H1 (cell line): Measurements from ENCODE around the gene KRT72. TPM values are rescaled to one million over a fixed set of nuclear protein-coding genes. Genes with fewer than 3 reads are reported as not detected.

ENCODE experiments used
- CTCF ChIA-PET: fragments of 300-600 bp; sonication (Branson Sonifier 250); formaldehyde crosslinking; loops from one replicate; lab custom pipeline; 2021; ENCODE audit not compliant: partially characterized antibody; lab: Charles Lee
- POLR2A ChIA-PET: fragments of 300-600 bp; sonication (Branson Sonifier 250); formaldehyde crosslinking; loops from one replicate; lab custom pipeline; 2021; ENCODE audit warnings: inconsistent platforms; ENCODE audit not compliant: partially characterized antibody; lab: Charles Lee
- DNase-seq, 2 experiments: peaks; one replicate each; pipeline versions ENCODE4 v3.0.0 to v3.0.0-alpha.2; 2010 to 2022; ENCODE audit warnings: low spot score in 2 of 2, low read depth in 1 of 2, mixed read lengths in 1 of 2
- FAIRE-seq: peaks from 2 replicates; lab custom pipeline; 2011; peaks lifted over from hg19 to GRCh38; lab: Jason Lieb, UNC
- H2AFZ ChIP-seq: 2 replicates; pipeline ENCODE4 v1.8.1; 2012; ENCODE audit warnings: low read length, inconsistent platforms
- H2AK5ac ChIP-seq: 2 replicates; pipeline ENCODE4 v1.6.1; 2013; ENCODE audit warnings: low read depth, low read length
- H2BK120ac ChIP-seq: replicated peaks from 2 replicates; pipeline ENCODE3; 2013; ENCODE audit warnings: low read depth, low read length, inconsistent platforms
- H2BK12ac ChIP-seq: 2 replicates; pipeline ENCODE4 v1.6.1; 2013; ENCODE audit warnings: low read depth, low read length
- H2BK15ac ChIP-seq: 2 replicates; pipeline ENCODE4 v1.6.1; 2013; ENCODE audit warnings: low read length
- H2BK20ac ChIP-seq: 2 replicates; pipeline ENCODE4 v1.6.1; 2013; ENCODE audit warnings: low read length
- H2BK5ac ChIP-seq: 2 replicates; pipeline ENCODE4 v1.6.1; 2013; ENCODE audit warnings: low read depth, low read length
- H3K14ac ChIP-seq: 2 replicates; pipeline ENCODE4 v1.6.1; 2013; ENCODE audit warnings: inconsistent platforms; ENCODE audit not compliant: insufficient read length
- H3K18ac ChIP-seq: 2 replicates; pipeline ENCODE4 v1.6.1; 2013; ENCODE audit warnings: low read length; ENCODE audit errors: extremely low read depth
- H3K23ac ChIP-seq: 2 replicates; pipeline ENCODE4 v1.6.1; 2013; ENCODE audit warnings: inconsistent platforms; ENCODE audit not compliant: insufficient read length
- H3K23me2 ChIP-seq: 2 replicates; pipeline ENCODE4 v1.6.1; 2013; ENCODE audit warnings: low read depth, low read length
- H3K27ac ChIP-seq: 2 replicates; pipeline ENCODE4 v1.6.1; 2011; ENCODE audit warnings: low read depth, low read length, inconsistent platforms
- H3K27me3 ChIP-seq, 4 experiments: replicated peaks in 1 of 4; 1 replicate in 1 of 4; 2 replicates in 3 of 4; pipeline versions ENCODE4 v1.6.1 to v1.8.1; 2011 to 2013; ENCODE audit warnings: low read length in 3 of 4, mild to moderate bottlenecking in 3 of 4, inconsistent platforms in 2 of 4, mixed read lengths in 2 of 4, moderate library complexity in 1 of 4; ENCODE audit not compliant: control insufficient read depth in 3 of 4, insufficient read depth in 3 of 4; ENCODE audit errors: extremely low read depth in 1 of 4
- H3K36me3 ChIP-seq, 4 experiments: 2 replicates each; pipeline versions ENCODE4 v1.6.1 to v1.8.1; 2011 to 2013; ENCODE audit warnings: mild to moderate bottlenecking in 4 of 4, low read length in 3 of 4, moderate library complexity in 2 of 4, control low read depth in 1 of 4, inconsistent platforms in 1 of 4; ENCODE audit not compliant: insufficient read depth in 4 of 4, control insufficient read depth in 2 of 4
- H3K4ac ChIP-seq: replicated peaks from 2 replicates; pipeline ENCODE3; 2013; ENCODE audit warnings: low read length, low read depth, mixed read lengths, inconsistent platforms; ENCODE audit not compliant: insufficient read length
- H3K4me1 ChIP-seq, 4 experiments: replicated peaks in 1 of 4; 1 replicate in 1 of 4; 2 replicates in 3 of 4; pipeline versions ENCODE4 v1.6.1 to v1.8.1; 2011 to 2013; ENCODE audit warnings: low read length in 3 of 4, inconsistent platforms in 2 of 4, mixed read lengths in 1 of 4; ENCODE audit not compliant: insufficient read depth in 4 of 4, control insufficient read depth in 3 of 4
- H3K4me2 ChIP-seq, 2 experiments: 2 replicates each; pipeline versions ENCODE4 v1.6.1 to v1.8.1; 2011 to 2013; ENCODE audit warnings: low read depth in 2 of 2, low read length in 2 of 2, control low read depth in 1 of 2, inconsistent platforms in 1 of 2, mild to moderate bottlenecking in 1 of 2; ENCODE audit not compliant: insufficient read depth in 1 of 2
- H3K4me3 ChIP-seq, 4 experiments: fragments of 200-600, 300-600 bp in 1 of 4; sonication (generic), shearing (Covaris generic), sonication (Bioruptor Twin) in 1 of 4; 2 replicates each; pipeline versions ENCODE4 v1.5.1 to v1.8.1; 2011 to 2016; ENCODE audit warnings: low read length in 4 of 4, low read depth in 3 of 4, control low read depth in 2 of 4, inconsistent platforms in 2 of 4, mild to moderate bottlenecking in 2 of 4, mixed read lengths in 1 of 4, moderate library complexity in 1 of 4; ENCODE audit not compliant: insufficient read depth in 2 of 4; ENCODE audit errors: extremely low read depth in 1 of 4
- H3K56ac ChIP-seq: replicated peaks from 2 replicates; pipeline ENCODE3; 2013; ENCODE audit warnings: low read depth, mild to moderate bottlenecking, mixed read lengths, low read length, inconsistent platforms; ENCODE audit not compliant: insufficient read length
- H3K79me1 ChIP-seq: 2 replicates; pipeline ENCODE4 v1.6.1; 2013; ENCODE audit warnings: low read depth, low read length, control low read depth
- H3K79me2 ChIP-seq, 2 experiments: 2 replicates each; pipeline versions ENCODE4 v1.6.1 to v1.8.1; 2012 to 2013; ENCODE audit warnings: low read length in 2 of 2, mild to moderate bottlenecking in 2 of 2, inconsistent platforms in 1 of 2; ENCODE audit not compliant: insufficient read depth in 2 of 2, control insufficient read depth in 1 of 2
- H3K9ac ChIP-seq, 4 experiments: replicated peaks in 1 of 4; 1 replicate in 1 of 4; 2 replicates in 3 of 4; pipeline versions ENCODE4 v1.6.1 to v1.8.1; 2011 to 2013; ENCODE audit warnings: low read depth in 3 of 4, low read length in 3 of 4, control low read depth in 2 of 4, mild to moderate bottlenecking in 2 of 4, moderate library complexity in 2 of 4, inconsistent platforms in 1 of 4; ENCODE audit errors: extremely low read depth in 1 of 4
- H3K9me3 ChIP-seq, 2 experiments: 2 replicates each; pipeline versions ENCODE4 v1.6.1 to v1.8.1; 2012 to 2013; ENCODE audit warnings: mild to moderate bottlenecking in 2 of 2, moderate library complexity in 2 of 2, control low read depth in 1 of 2, inconsistent platforms in 1 of 2, low read depth in 1 of 2, low read length in 1 of 2, mixed read lengths in 1 of 2; ENCODE audit not compliant: insufficient read depth in 2 of 2
- H4K20me1 ChIP-seq, 2 experiments: replicated peaks in 1 of 2; 2 replicates each; pipeline versions ENCODE3 to v1.8.1; 2011 to 2013; ENCODE audit warnings: inconsistent platforms in 2 of 2, low read length in 2 of 2, mild to moderate bottlenecking in 1 of 2; ENCODE audit not compliant: insufficient read depth in 2 of 2, control insufficient read depth in 1 of 2
- H4K5ac ChIP-seq: 2 replicates; pipeline ENCODE4 v1.6.1; 2013; ENCODE audit warnings: low read length, low read depth, mixed read lengths, inconsistent platforms; ENCODE audit not compliant: insufficient read length
- H4K8ac ChIP-seq: 2 replicates; pipeline ENCODE4 v1.8.0; 2013; ENCODE audit warnings: mild to moderate bottlenecking, moderate library complexity, low read length, inconsistent platforms; ENCODE audit not compliant: insufficient read depth; ENCODE audit errors: extremely low read depth
- H4K91ac ChIP-seq: replicated peaks from 2 replicates; pipeline ENCODE3; 2013; ENCODE audit warnings: low read length, mixed read lengths, inconsistent platforms; ENCODE audit not compliant: insufficient read length
- TAF7 ChIP-seq: optimal IDR thresholded peaks from 2 replicates; pipeline ENCODE3; 2011; ENCODE audit warnings: low read depth, mild to moderate bottlenecking, inconsistent platforms, low read length, moderate library complexity, borderline replicate concordance
- WGBS, 2 experiments: shearing (Covaris generic) in 1 of 2; methylation state at CpG; one replicate each; pipeline versions ENCODE4 v1.1.6 to v1.1.7; 2013 to 2015; ENCODE audit warnings: low lambda C conversion rate in 2 of 2, mixed read lengths in 2 of 2, inconsistent platforms in 1 of 2, low coverage in 1 of 2, missing lambda C conversion rate in 1 of 2; ENCODE audit not compliant: insufficient replicate concordance in 2 of 2, insufficient coverage in 1 of 2, insufficient read length in 1 of 2; ENCODE audit errors: extremely low coverage in 1 of 2, missing lambda C conversion rate in 1 of 2; 5-methylcytosine and 5-hydroxymethylcytosine counted together
- polyA plus RNA-seq, 7 experiments: library from polyadenylated mRNA; depleted of rRNA in 3 of 7; stranded (reverse) in 5 of 7; unstranded in 2 of 7; fragments of >200 nt in 5 of 7; fragments of 200-250 nt in 2 of 7; gene quantifications; 1 replicate in 5 of 7; 2 replicates in 1 of 7; 4 replicates in 1 of 7; pipeline versions ENCODE4 v1.2.1 to v1.2.3, GENCODE V29; 2011 to 2013; ENCODE audit warnings: missing spikeins in 2 of 7, mixed read lengths in 2 of 7
- total RNA-seq: library from RNA; stranded (reverse); fragmentation: NEBNext Ultra II Directional; extraction: Animal tissue kit (Norgen Biotek cat#: 25700); gene quantifications from 2 replicates; pipeline ENCODE4 v1.2.1, GENCODE V29; 2021

The KRT72 gene
- total and polyA plus RNA-seq, 2 of the 8 experiments (the other 6 are each of a cell fraction or from before 2014, with no cell fraction given) = not detected

DNA sequence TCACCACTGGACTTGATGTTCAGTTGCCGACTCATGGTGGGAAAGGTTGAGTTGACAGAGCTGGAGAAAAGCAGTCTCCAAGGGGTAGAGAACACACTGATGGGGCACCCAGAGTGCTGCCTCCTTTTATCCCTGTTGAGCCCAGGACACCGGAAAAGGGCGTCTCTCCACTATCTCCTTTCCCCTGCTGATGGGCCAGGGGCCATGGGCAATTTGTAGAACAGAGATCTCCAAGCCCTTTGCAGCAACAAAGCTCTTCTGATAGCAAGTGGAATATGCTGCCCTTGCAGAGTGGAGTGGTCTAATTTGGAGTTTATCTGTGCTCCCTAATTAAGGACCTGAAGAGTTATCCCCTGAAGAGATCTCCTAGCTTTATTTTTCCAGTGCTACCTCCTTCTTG lies 27.5 kb downstream of the KRT72 start, which contains the start of gene KRT74:
TSS of gene KRT74 (minus strand) at position 101 of the 400 bp plus-strand sequence. CDS start at position 35, 66 bp downstream.
- H3K4ac ChIP-seq = no peak within 1 kb of the TSS
- H3K79me1 ChIP-seq = no peaks in the 10 kb centered on the region
- no peak within 1 kb of the TSS for H3K56ac ChIP-seq
- no peak within 1 kb of the TSS; the same call in 1 of the 2 replicates for H3K18ac ChIP-seq
- H3K14ac ChIP-seq = no peak within 1 kb of the TSS
- no peak within 1 kb of the TSS for H2BK5ac ChIP-seq
- WGBS, 2 experiments = 93% methylated on average over 3 of the region's 3 CpGs; no CpG with 5 or more reads in 1 of the 2 experiments
- H3K23me2 ChIP-seq = no peaks in the 10 kb centered on the region
- no peaks in the 10 kb centered on the region for H3K79me2 ChIP-seq
- no peak within 1 kb of the TSS for H3K4me3 ChIP-seq
- no peaks in the 10 kb centered on the region for H3K36me3 ChIP-seq
- no peak within 1 kb of the TSS for H2BK20ac ChIP-seq
- H4K5ac ChIP-seq = no peak within 1 kb of the TSS
- H3K4me2 ChIP-seq = no peak within 1 kb of the TSS
- TF ChIP-seq TAF7 = no peak
- DNase-seq (no peak), FAIRE-seq (no peak)
- no peak within 1 kb of the TSS for H3K23ac ChIP-seq
- no peaks in the 10 kb centered on the region for H4K20me1 ChIP-seq
- H3K9ac ChIP-seq = no peak within 1 kb of the TSS
- H3K27me3 ChIP-seq = no peaks in the 10 kb centered on the region; a peak in 2 of 7 replicates
- H2BK12ac ChIP-seq = no peak within 1 kb of the TSS
- H2AFZ ChIP-seq = no peak within 1 kb of the TSS
- ChIA-PET CTCF (interaction anchor here (0.8 to 4.7 kb wide), 18 partner anchors 9 to 362 kb away, joined by 3 to 29 read pairs (median 4); no protein-coding TSS in a partner anchor), POLR2A (no interaction called here)
- no peak within 1 kb of the TSS for H4K8ac ChIP-seq
- no peak within 1 kb of the TSS for H3K27ac ChIP-seq
- H2AK5ac ChIP-seq = no peak within 1 kb of the TSS
- no peak within 1 kb of the TSS for H2BK120ac ChIP-seq
- H3K4me1 ChIP-seq = no peaks in the 10 kb centered on the region
- H2BK15ac ChIP-seq = no peak within 1 kb of the TSS
- H3K9me3 ChIP-seq = no peaks in the 10 kb centered on the region
- H4K91ac ChIP-seq = no peak within 1 kb of the TSS
